HepG2 (cell line): ENCODE measurements around the gene NOS1AP. TPM values are rescaled to one million over a fixed set of nuclear protein-coding genes. Genes with fewer than 3 reads are reported as not detected.

ENCODE experiments used
- ATAC-seq: fragments of 200-7000 bp; cut with Tn5 transposase; 3 replicates; pipeline ENCODE4 v1.9.1; 2020; ENCODE audit warnings: mild to moderate bottlenecking, moderate library complexity
- BruUV-seq: library from RNA; stranded (reverse); fragments of 400-500 nt; replicated peaks from 2 replicates; lab custom pipeline; 2021; lab: Mats Ljungman, UMichigan
- CTCF ChIA-PET: fragments of 300-600 bp; formaldehyde crosslinking; extraction: SDS; loops from one replicate; lab custom pipeline; 2021; ENCODE audit warnings: low total read pairs, inconsistent platforms, low intra/inter-chr PET ratio; lab: Yijun Ruan, JAX
- POLR2A ChIA-PET: fragments of 350-600 bp; sonication (Branson Sonifier 250); formaldehyde crosslinking; loops from one replicate; lab custom pipeline; 2020; ENCODE audit warnings: antibody characterized with exemption, inconsistent platforms; lab: Yijun Ruan, JAX
- DNase-seq: peaks from one replicate; pipeline ENCODE4 v3.0.0-alpha.2; 2015; ENCODE audit warnings: low spot score
- FAIRE-seq: peaks from 3 replicates; lab custom pipeline; 2011; peaks lifted over from hg19 to GRCh38; lab: Jason Lieb, UNC
- H2AFZ ChIP-seq: one replicate; pipeline ENCODE4 v1.6.1; 2011; ENCODE audit warnings: low read length, inconsistent platforms
- H3K27ac ChIP-seq: fragments of 300-600 bp; 3 replicates; pipeline ENCODE4 v1.8.0; 2011; ENCODE audit warnings: mixed run types, mild to moderate bottlenecking, mixed read lengths, low read length, inconsistent platforms; ENCODE audit not compliant: insufficient read depth; ENCODE audit errors: extremely low read length
- H3K27me3 ChIP-seq, 2 experiments: fragments of 200-600 bp in 1 of 2; 2 replicates in 1 of 2; 3 replicates in 1 of 2; pipeline versions ENCODE4 v1.6.0 to v1.8.0; 2011; ENCODE audit warnings: low read length in 2 of 2, mild to moderate bottlenecking in 2 of 2, moderate library complexity in 2 of 2, inconsistent platforms in 1 of 2; ENCODE audit not compliant: insufficient read depth in 2 of 2, control insufficient read depth in 1 of 2
- H3K36me3 ChIP-seq, 2 experiments: fragments of 200-600 bp in 1 of 2; replicated peaks in 1 of 2; 2 replicates in 1 of 2; 3 replicates in 1 of 2; pipeline versions ENCODE4 v1.5.1 to v1.8.0; 2011; ENCODE audit warnings: low read length in 2 of 2, inconsistent platforms in 1 of 2; ENCODE audit not compliant: insufficient read depth in 2 of 2, control insufficient read depth in 1 of 2
- H3K4me1 ChIP-seq: 2 replicates; pipeline ENCODE4 v1.5.1; 2012; ENCODE audit warnings: low read length, inconsistent platforms; ENCODE audit not compliant: insufficient read depth
- H3K4me2 ChIP-seq: 2 replicates; pipeline ENCODE4 v1.6.0; 2011; ENCODE audit warnings: low read depth, low read length, inconsistent platforms
- H3K4me3 ChIP-seq, 3 experiments: fragments of 200-600 bp in 1 of 3; sonication (generic), shearing (Covaris generic) in 1 of 3; replicated peaks in 1 of 3; 2 replicates each; pipeline ENCODE4 v1.5.1; 2011 to 2016; ENCODE audit warnings: low read length in 3 of 3, inconsistent platforms in 2 of 3, low read depth in 2 of 3, mild to moderate bottlenecking in 2 of 3, control low read depth in 1 of 3, mixed read lengths in 1 of 3; ENCODE audit not compliant: insufficient read depth in 1 of 3
- H3K79me2 ChIP-seq: one replicate; pipeline ENCODE4 v1.6.1; 2011; ENCODE audit warnings: low read length, inconsistent platforms; ENCODE audit not compliant: insufficient read depth
- H3K9ac ChIP-seq: 2 replicates; pipeline ENCODE4 v1.6.0; 2011; ENCODE audit warnings: mild to moderate bottlenecking, low read depth, low read length, inconsistent platforms; ENCODE audit not compliant: insufficient read depth
- H3K9me3 ChIP-seq: 2 replicates; pipeline ENCODE4 v1.5.1; 2012; ENCODE audit warnings: mild to moderate bottlenecking, low read length
- H4K20me1 ChIP-seq: 2 replicates; pipeline ENCODE4 v1.6.0; 2011; ENCODE audit warnings: inconsistent platforms, mild to moderate bottlenecking, low read length, moderate library complexity; ENCODE audit not compliant: insufficient read depth
- ATAD3A ChIP-seq: sonication (generic); formaldehyde crosslinking; IDR thresholded peaks from 2 replicates; pipeline ENCODE4 v1.4.0; 2020; ENCODE audit warnings: missing genetic modification reagents
- ELF3 ChIP-seq: IDR thresholded peaks from 2 replicates; pipeline ENCODE4 v1.6.1; 2016; ENCODE audit warnings: missing genetic modification reagents, missing compliant biosample characterization
- GTF2F1 ChIP-seq: fragments of 150-350 bp; IDR thresholded peaks from 2 replicates; pipeline ENCODE4 v1.6.1; 2014; ENCODE audit warnings: low read length
- HNF4A ChIP-seq: sonication (generic); formaldehyde crosslinking; IDR thresholded peaks from 2 replicates; pipeline ENCODE4 v1.4.0; 2020; ENCODE audit warnings: missing genetic modification reagents
- NR2F6 ChIP-seq, 2 experiments: IDR thresholded peaks; 2 replicates each; pipeline ENCODE4 v1.6.1; 2016; ENCODE audit warnings: antibody characterized with exemption in 1 of 2, mild to moderate bottlenecking in 1 of 2
- PAWR ChIP-seq: sonication (generic); formaldehyde crosslinking; IDR thresholded peaks from 2 replicates; pipeline ENCODE4 v1.4.0; 2020; ENCODE audit warnings: missing genetic modification reagents, mild to moderate bottlenecking, borderline replicate concordance
- RARA ChIP-seq: IDR thresholded peaks from 2 replicates; pipeline ENCODE4 v1.6.1; 2016; ENCODE audit warnings: missing genetic modification reagents, missing compliant biosample characterization
- TEAD2 ChIP-seq: sonication (generic); formaldehyde crosslinking; IDR thresholded peaks from 2 replicates; pipeline ENCODE4 v1.9.0; 2021; ENCODE audit warnings: missing genetic modification reagents
- WGBS: methylation state at CpG from one replicate; pipeline ENCODE4 v1.1.6; 2017; ENCODE audit warnings: low lambda C conversion rate; 5-methylcytosine and 5-hydroxymethylcytosine counted together
- in situ Hi-C: cut with HindIII; loops from 2 replicates; pipeline ENCODE4 v1.10.0; 2017; ENCODE audit warnings: low pct_unique_long_range_greater_than_20kb; ENCODE audit not compliant: extremely low pct_ligation_motif_present
- intact Hi-C: fragments of 100-400 bp; cut with micrococcal nuclease; formaldehyde crosslinking; loops from one replicate; pipeline ENCODE4 v1.10.0; 2022; ENCODE audit not compliant: unreplicated experiment
- polyA plus RNA-seq, 8 experiments: library from polyadenylated mRNA; depleted of rRNA in 3 of 8; stranded (reverse) in 7 of 8; unstranded in 1 of 8; fragments of >200 nt; fragmentation: Illumina TruSeq in 4 of 8; extraction: Trizol in 4 of 8; gene quantifications; 2 replicates each; pipeline versions ENCODE4 v1.2.1 to v1.2.3, GENCODE V29; 2011 to 2016; ENCODE audit warnings: low read depth in 4 of 8, missing spikeins in 1 of 8, mixed read lengths in 1 of 8; ENCODE audit not compliant: insufficient read depth in 1 of 8
- total RNA-seq, 5 experiments: library from RNA; depleted of rRNA; stranded (reverse); fragments of >200 nt; fragmentation: Illumina TruSeq; extraction: Trizol; gene quantifications; 2 replicates each; pipeline ENCODE4 v1.2.3, GENCODE V29; 2016; ENCODE audit warnings: low read depth in 1 of 5

The NOS1AP gene
- total and polyA plus RNA-seq, 2 of the 13 experiments (the other 11 are each of a cell fraction or from before 2014, with no cell fraction given) = 2.0 to 3.3 TPM

GRCh38 chr1:162230517-162230916, 161.0 kb downstream of the NOS1AP start:
- Histone ChIP-seq H3K36me3 (no peaks in the 10 kb centered on the region), H3K9ac (no peak overlapping the region), H3K27me3 (no peaks in the 10 kb centered on the region), H3K4me2 (no peak overlapping the region), H3K79me2 (peaks cover 11% of the 10 kb centered on the region), H2AFZ (no peak overlapping the region), H4K20me1 (no peaks in the 10 kb centered on the region), H3K4me1 (peaks cover 89% of the 10 kb centered on the region), H3K27ac (no peak overlapping the region), H3K9me3 (no peaks in the 10 kb centered on the region), H3K4me3 (no peak overlapping the region)
- ATAC-seq (no peak), FAIRE-seq (no peak), DNase-seq (no peak)
- no peak for TF ChIP-seq GTF2F1
- 0 out of 2 replicates have a peak, but pooled peaks have one; percentile 2 for TF ChIP-seq ELF3 (CRISPR knock-in tag)
- intact Hi-C loops (no loop called here), in situ Hi-C loops (no loop called here)
- CTCF ChIA-PET = no interaction called here
- WGBS = 84% methylated on average over 3 of the region's 3 CpGs
- POLR2A ChIA-PET = interaction anchor here (0.6 kb wide), 1 partner anchor 25 kb away, joined by 3 read pairs; no protein-coding TSS in a partner anchor
- no TSS peak for BruUV-seq

GRCh38 chr1:162232034-162232711, 162.7 kb downstream of the NOS1AP start:
- no peak overlapping the region for H3K9ac ChIP-seq
- H3K36me3 ChIP-seq = no peaks in the 10 kb centered on the region; a peak in 1 of 5 replicates
- 58% methylated on average over 3 of the region's 3 CpGs for WGBS
- H3K27me3 ChIP-seq = no peaks in the 10 kb centered on the region
- POLR2A ChIA-PET = no interaction called here
- H4K20me1 ChIP-seq = no peaks in the 10 kb centered on the region
- ATAC-seq = no peak
- H3K4me3 ChIP-seq = no peak overlapping the region
- H3K79me2 ChIP-seq = peaks cover 11% of the 10 kb centered on the region
- intact Hi-C loops = no loop called here
- H3K27ac ChIP-seq = no peak overlapping the region
- H3K9me3 ChIP-seq = no peaks in the 10 kb centered on the region
- FAIRE-seq = no peak
- no peak overlapping the region for H3K4me2 ChIP-seq
- CTCF ChIA-PET = no interaction called here
- H3K4me1 ChIP-seq = peaks cover 91% of the 10 kb centered on the region
- BruUV-seq = no TSS peak
- peak; percentile 19 for DNase-seq
- H2AFZ ChIP-seq = no peak overlapping the region
- TF ChIP-seq RARA (peak; percentile 22; the same call in 1 of the 2 replicates), NR2F6 (IDR thresholded peaks at IDR 0.05) (0 out of 2 replicates have a peak, but pooled peaks have one; percentile 15), NR2F6 (CRISPR knock-in tag; IDR thresholded peaks at IDR 0.05) (0 out of 2 replicates have a peak, but pooled peaks have one; percentile 9), ATAD3A (CRISPR knock-in tag) (no peak), PAWR (CRISPR knock-in tag) (no peak), HNF4A (CRISPR knock-in tag) (peak; percentile 61), TEAD2 (CRISPR knock-in tag) (no peak)
- in situ Hi-C loops = no loop called here
